ENCODE measurements around the gene GADL1. TPM values are rescaled to one million over a fixed set of nuclear protein-coding genes. Genes with fewer than 3 reads are reported as not detected.

The GADL1 gene
- total RNA-seq, 1 experiment from 2014 or later, result 0.09 TPM

- Histone ChIP-seq H3T11ph (ENCODE audit: low read length) (no peak overlapping the region), H3K56ac (ENCODE audit: insufficient read length, low read depth, low read length) (no peak overlapping the region), H4K5ac (ENCODE audit: insufficient read length, low read depth, low read length) (no peak overlapping the region), H4K91ac (ENCODE audit: insufficient read length, low read depth, low read length) (no peak overlapping the region), H3K79me2 (ENCODE audit: insufficient read depth, low read length) (no peaks in the 10 kb centered on the region), H3K27me3 (ENCODE audit: insufficient read depth, low read length) (no peaks in the 10 kb centered on the region), H2BK5ac (ENCODE audit: insufficient read length, low read length) (no peak overlapping the region), H3K9me3 (ENCODE audit: control insufficient read depth, low read depth, low read length) (no peaks in the 10 kb centered on the region), H3K9ac (ENCODE audit: extremely low read depth, insufficient read length, low read length) (no peak overlapping the region), H3K79me1 (ENCODE audit: insufficient read depth, low read depth, low read length, poor library complexity, severe bottlenecking) (no peaks in the 10 kb centered on the region), H3K4me2 (ENCODE audit: insufficient read depth, insufficient read length, low read length) (no peak overlapping the region), H2BK15ac (ENCODE audit: low read depth, low read length) (no peak overlapping the region), H3K4me1 (ENCODE audit: insufficient read depth, low read length) (no peaks in the 10 kb centered on the region), H2AFZ (ENCODE audit: low read length) (no peak overlapping the region), H3K23ac (ENCODE audit: insufficient read length, low read depth, low read length) (no peak overlapping the region), H2BK120ac (ENCODE audit: low read depth, low read length, poor library complexity, severe bottlenecking) (no peak overlapping the region), H4K8ac (replicated peaks; ENCODE audit: insufficient read length, low read depth, low read length) (no peak overlapping the region), H3K18ac (ENCODE audit: insufficient read length, low read depth, low read length) (no peak overlapping the region), H2AK5ac (ENCODE audit: insufficient read length, low read length) (no peak overlapping the region), H3K14ac (ENCODE audit: insufficient read depth, low read length) (no peak overlapping the region), H3K23me2 (ENCODE audit: insufficient read length, low read depth, low read length, poor library complexity, severe bottlenecking) (no peaks in the 10 kb centered on the region), H3K27ac (ENCODE audit: insufficient read length, low read depth, low read length) (no peak overlapping the region), H3K4ac (ENCODE audit: low read depth, low read length) (no peak overlapping the region), H2BK20ac (ENCODE audit: low read depth, low read length, poor library complexity, severe bottlenecking) (no peak overlapping the region), H2BK12ac (ENCODE audit: insufficient read length, low read depth, low read length) (no peak overlapping the region), H4K20me1 (ENCODE audit: control insufficient read depth, insufficient read depth, insufficient read length) (no peaks in the 10 kb centered on the region)
- no peaks in the 10 kb centered on the region; a peak in 1 of 5 replicates for H3K9me3 Mint-ChIP-seq
- WGBS (ENCODE audit: extremely low coverage, insufficient read length, low lambda C conversion rate), result no CpG with 5 or more reads among the region's 4 CpGs
- H3K36me3 Mint-ChIP-seq (ENCODE audit: insufficient read depth in 1 of 3, low read depth in 3 of 3), result no peaks in the 10 kb centered on the region
- TF ChIP-seq, protein P1, sequence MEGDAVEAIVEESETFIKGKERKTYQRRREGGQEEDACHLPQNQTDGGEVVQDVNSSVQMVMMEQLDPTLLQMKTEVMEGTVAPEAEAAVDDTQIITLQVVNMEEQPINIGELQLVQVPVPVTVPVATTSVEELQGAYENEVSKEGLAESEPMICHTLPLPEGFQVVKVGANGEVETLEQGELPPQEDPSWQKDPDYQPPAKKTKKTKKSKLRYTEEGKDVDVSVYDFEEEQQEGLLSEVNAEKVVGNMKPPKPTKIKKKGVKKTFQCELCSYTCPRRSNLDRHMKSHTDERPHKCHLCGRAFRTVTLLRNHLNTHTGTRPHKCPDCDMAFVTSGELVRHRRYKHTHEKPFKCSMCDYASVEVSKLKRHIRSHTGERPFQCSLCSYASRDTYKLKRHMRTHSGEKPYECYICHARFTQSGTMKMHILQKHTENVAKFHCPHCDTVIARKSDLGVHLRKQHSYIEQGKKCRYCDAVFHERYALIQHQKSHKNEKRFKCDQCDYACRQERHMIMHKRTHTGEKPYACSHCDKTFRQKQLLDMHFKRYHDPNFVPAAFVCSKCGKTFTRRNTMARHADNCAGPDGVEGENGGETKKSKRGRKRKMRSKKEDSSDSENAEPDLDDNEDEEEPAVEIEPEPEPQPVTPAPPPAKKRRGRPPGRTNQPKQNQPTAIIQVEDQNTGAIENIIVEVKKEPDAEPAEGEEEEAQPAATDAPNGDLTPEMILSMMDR (conservative IDR thresholded peaks at IDR 0.05), result no peak
- H3K4me3 Mint-ChIP-seq, result no peak overlapping the region
- H3K27me3 Mint-ChIP-seq (ENCODE audit: low read depth), result peaks cover 1% of the 10 kb centered on the region; the same call in 1 of the 2 replicates
- DNase-seq, result no peak
- H3K27ac Mint-ChIP-seq, result no peak overlapping the region
- H3K4me1 Mint-ChIP-seq, result peaks cover 18 to 19% of the 10 kb centered on the region in 2 experiments
Measured at GRCh38 chr3:30904996-30905395, 10.5 kb upstream of the GADL1 start.

Data from H9 (cell line).